ENCODE measurements around the gene TCF3.
A peak's percentile ranks its signal among the peaks of the same experiment; 100 is the strongest.

Gene TCF3

GRCh38 chr19:1598777-1599459 is 53.5 kb downstream of the TCF3 start:
- H3K36me3 ChIP-seq (ENCODE audit: insufficient read depth, insufficient read length, low read length), result peaks cover 71% of the 10 kb centered on the region
- no peaks in the 10 kb centered on the region for H3K27me3 ChIP-seq (ENCODE audit: insufficient read depth, insufficient read length)
- H3K4me1 ChIP-seq (ENCODE audit: insufficient read depth, insufficient read length), result peaks cover 5% of the 10 kb centered on the region
- DNase-seq (ENCODE audit: low read depth, low spot score), result no peak
- H3K4me3 ChIP-seq (ENCODE audit: insufficient read length, low read depth), result no peak overlapping the region
- no peak overlapping the region for H3K9ac ChIP-seq (ENCODE audit: insufficient read length, low read depth)
- TF ChIP-seq YY1 (IDR thresholded peaks at IDR 0.05; ENCODE audit: insufficient read depth, insufficient read length) (no peak), ZNF274 (IDR thresholded peaks at IDR 0.05; ENCODE audit: low read depth, low read length) (no peak), SUZ12 (IDR thresholded peaks at IDR 0.05; ENCODE audit: extremely low read depth, insufficient read depth, insufficient read length) (no peak)
- no peaks in the 10 kb centered on the region for H3K9me3 ChIP-seq (ENCODE audit: insufficient read depth, low read length)

DNA sequence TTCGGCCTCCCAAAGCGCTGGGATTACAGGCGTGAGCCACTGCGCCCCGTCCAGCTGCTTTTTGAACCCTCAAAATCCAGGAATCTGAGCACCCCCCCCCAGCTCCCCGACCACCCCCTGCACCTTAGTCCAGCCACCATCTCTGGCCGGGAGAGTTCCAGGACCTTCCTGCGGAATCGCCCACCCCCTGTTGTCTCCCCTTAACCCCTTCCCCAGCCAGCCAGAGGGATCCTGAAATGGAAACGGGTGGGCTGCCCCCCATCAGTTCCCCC is 59.0 kb downstream of the TCF3 start:
- DNase-seq (ENCODE audit: low read depth, low spot score), result no peak
- Histone ChIP-seq H3K9ac (ENCODE audit: insufficient read length, low read depth) (peak overlapping the region; percentile 92), H3K4me1 (ENCODE audit: insufficient read depth, insufficient read length) (peaks cover 9% of the 10 kb centered on the region), H3K4me3 (ENCODE audit: insufficient read length, low read depth) (no peak overlapping the region), H3K36me3 (ENCODE audit: insufficient read depth, insufficient read length, low read length) (peaks cover 53% of the 10 kb centered on the region), H3K27me3 (ENCODE audit: insufficient read depth, insufficient read length) (no peaks in the 10 kb centered on the region), H3K9me3 (ENCODE audit: insufficient read depth, low read length) (no peaks in the 10 kb centered on the region)
- no peak for TF ChIP-seq YY1 (IDR thresholded peaks at IDR 0.05; ENCODE audit: insufficient read depth, insufficient read length)
- TF ChIP-seq ZNF274 (IDR thresholded peaks at IDR 0.05; ENCODE audit: low read depth, low read length), result no peak
- TF ChIP-seq SUZ12 (IDR thresholded peaks at IDR 0.05; ENCODE audit: extremely low read depth, insufficient read depth, insufficient read length), result no peak

DNA sequence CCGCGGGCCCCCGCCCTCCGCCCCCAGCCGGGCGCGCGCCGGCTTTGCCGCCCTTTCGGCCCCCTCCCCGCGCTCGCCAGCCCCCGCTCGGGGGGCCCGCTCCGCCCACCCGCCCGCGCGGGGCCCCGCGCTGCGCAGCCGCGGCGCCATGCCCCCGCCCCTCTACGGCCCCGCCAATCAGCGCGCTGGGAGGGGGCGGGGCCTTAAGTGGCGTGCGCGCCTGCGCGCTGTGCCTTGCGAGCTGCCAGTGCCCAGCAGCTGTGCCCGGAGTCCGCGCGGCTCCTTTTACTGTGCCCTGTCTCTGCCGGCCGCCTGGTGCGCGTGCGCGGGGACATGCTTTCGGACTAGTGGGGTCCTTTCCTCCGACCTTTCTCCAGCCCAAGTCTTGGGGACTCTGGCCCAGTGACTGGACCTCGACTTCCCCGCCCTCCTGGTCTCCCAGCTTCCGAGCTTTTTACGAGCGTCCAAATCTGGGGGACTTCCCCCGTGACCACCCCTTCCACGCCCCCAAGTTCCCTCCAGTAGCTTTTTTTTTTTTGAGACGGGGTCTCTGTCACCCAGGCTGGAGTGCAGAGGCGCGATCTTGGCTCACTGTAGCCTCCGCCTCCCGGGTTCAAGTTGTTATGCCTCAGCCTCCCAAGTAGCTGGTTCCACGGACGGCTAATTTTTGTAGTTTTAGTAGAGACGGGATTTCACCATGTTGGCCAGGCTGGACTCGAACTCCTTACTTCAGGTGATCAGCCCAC is 59.5 kb downstream of the TCF3 start, which contains the start of gene MBD3:
MBD3 (minus strand) TSS at position 111 of the 746 bp plus-strand sequence. CDS start 234 bp downstream, outside the sequence.
- peaks cover 51% of the 10 kb centered on the region for H3K36me3 ChIP-seq (ENCODE audit: insufficient read depth, insufficient read length, low read length)
- H3K4me1 ChIP-seq (ENCODE audit: insufficient read depth, insufficient read length), result peaks cover 9% of the 10 kb centered on the region
- H3K27me3 ChIP-seq (ENCODE audit: insufficient read depth, insufficient read length), result no peaks in the 10 kb centered on the region
- peak; percentile 88 for DNase-seq (ENCODE audit: low read depth, low spot score)
- peak within 1 kb of the TSS; percentile 100 for H3K9ac ChIP-seq (ENCODE audit: insufficient read length, low read depth)
- no peaks in the 10 kb centered on the region for H3K9me3 ChIP-seq (ENCODE audit: insufficient read depth, low read length)
- TF ChIP-seq YY1 (IDR thresholded peaks at IDR 0.05; ENCODE audit: insufficient read depth, insufficient read length) (no peak), ZNF274 (IDR thresholded peaks at IDR 0.05; ENCODE audit: low read depth, low read length) (no peak), SUZ12 (IDR thresholded peaks at IDR 0.05; ENCODE audit: extremely low read depth, insufficient read depth, insufficient read length) (no peak)
- peak within 1 kb of the TSS; percentile 98 for H3K4me3 ChIP-seq (ENCODE audit: insufficient read length, low read depth)

GRCh38 chr19:1592024-1592754 is 60.2 kb downstream of the TCF3 start:
- Histone ChIP-seq H3K9ac (ENCODE audit: insufficient read length, low read depth) (peak overlapping the region; percentile 100), H3K4me3 (ENCODE audit: insufficient read length, low read depth) (peak overlapping the region; percentile 98), H3K9me3 (ENCODE audit: insufficient read depth, low read length) (no peaks in the 10 kb centered on the region), H3K36me3 (ENCODE audit: insufficient read depth, insufficient read length, low read length) (peaks cover 50% of the 10 kb centered on the region), H3K27me3 (ENCODE audit: insufficient read depth, insufficient read length) (no peaks in the 10 kb centered on the region), H3K4me1 (ENCODE audit: insufficient read depth, insufficient read length) (peaks cover 9% of the 10 kb centered on the region)
- TF ChIP-seq SUZ12 (IDR thresholded peaks at IDR 0.05; ENCODE audit: extremely low read depth, insufficient read depth, insufficient read length) (no peak), ZNF274 (IDR thresholded peaks at IDR 0.05; ENCODE audit: low read depth, low read length) (no peak), YY1 (IDR thresholded peaks at IDR 0.05; ENCODE audit: insufficient read depth, insufficient read length) (no peak)
- peak; percentile 84 for DNase-seq (ENCODE audit: low read depth, low spot score)

GRCh38 chr19:1591421-1592023 is 60.9 kb downstream of the TCF3 start:
- Histone ChIP-seq H3K4me3 (ENCODE audit: insufficient read length, low read depth) (peak overlapping the region; percentile 98), H3K9ac (ENCODE audit: insufficient read length, low read depth) (peak overlapping the region; percentile 100), H3K27me3 (ENCODE audit: insufficient read depth, insufficient read length) (no peaks in the 10 kb centered on the region), H3K9me3 (ENCODE audit: insufficient read depth, low read length) (no peaks in the 10 kb centered on the region), H3K4me1 (ENCODE audit: insufficient read depth, insufficient read length) (peaks cover 9% of the 10 kb centered on the region), H3K36me3 (ENCODE audit: insufficient read depth, insufficient read length, low read length) (peaks cover 45% of the 10 kb centered on the region)
- TF ChIP-seq YY1 (IDR thresholded peaks at IDR 0.05; ENCODE audit: insufficient read depth, insufficient read length) (no peak), ZNF274 (IDR thresholded peaks at IDR 0.05; ENCODE audit: low read depth, low read length) (no peak), SUZ12 (IDR thresholded peaks at IDR 0.05; ENCODE audit: extremely low read depth, insufficient read depth, insufficient read length) (no peak)
- no peak for DNase-seq (ENCODE audit: low read depth, low spot score)

- H3K9ac ChIP-seq (ENCODE audit: insufficient read length, low read depth), result peak overlapping the region; percentile 100
- peaks cover 9% of the 10 kb centered on the region for H3K4me1 ChIP-seq (ENCODE audit: insufficient read depth, insufficient read length)
- TF ChIP-seq YY1 (IDR thresholded peaks at IDR 0.05; ENCODE audit: insufficient read depth, insufficient read length) (no peak), ZNF274 (IDR thresholded peaks at IDR 0.05; ENCODE audit: low read depth, low read length) (no peak), SUZ12 (IDR thresholded peaks at IDR 0.05; ENCODE audit: extremely low read depth, insufficient read depth, insufficient read length) (no peak)
- H3K9me3 ChIP-seq (ENCODE audit: insufficient read depth, low read length), result no peaks in the 10 kb centered on the region
- no peak for DNase-seq (ENCODE audit: low read depth, low spot score)
- H3K27me3 ChIP-seq (ENCODE audit: insufficient read depth, insufficient read length), result no peaks in the 10 kb centered on the region
- H3K36me3 ChIP-seq (ENCODE audit: insufficient read depth, insufficient read length, low read length), result peaks cover 48% of the 10 kb centered on the region
- H3K4me3 ChIP-seq (ENCODE audit: insufficient read length, low read depth), result peak overlapping the region; percentile 98
Observed at GRCh38 chr19:1590641-1591397, 61.6 kb downstream of the TCF3 start.
